H1 (cell line): ENCODE measurements around the gene KCNH4.

Source experiments
- BCL11A ChIP-seq, 2 experiments: IDR thresholded peaks; one replicate each; pipeline ENCODE4 v1.6.1; 2011; ENCODE audit warnings: low read depth in 2 of 2, low read length in 2 of 2, mild to moderate bottlenecking in 2 of 2
- CBX5 ChIP-seq: fragments of 300-800, 300-1000 bp; sonication (generic); IDR thresholded peaks from 2 replicates; pipeline ENCODE4 v1.7.1; 2016; ENCODE audit warnings: antibody characterized with exemption, low read length, low read depth
- EZH2 ChIP-seq: fragments of 200-600 bp; sonication (generic); IDR thresholded peaks from 2 replicates; pipeline ENCODE4 v1.7.1; 2012; ENCODE audit warnings: low read depth, mild to moderate bottlenecking, moderate library complexity, low read length, inconsistent platforms; ENCODE audit not compliant: severe bottlenecking
- GTF2F1 ChIP-seq: IDR thresholded peaks from 2 replicates; pipeline ENCODE4 v1.6.1; 2012; ENCODE audit warnings: low read depth, low read length, improper control_type of control experiment, borderline replicate concordance
- MAX ChIP-seq: IDR thresholded peaks from 2 replicates; pipeline ENCODE4 v1.6.1; 2012; ENCODE audit warnings: inconsistent platforms
- POLR2A ChIP-seq, 2 experiments: IDR thresholded peaks; 1 replicate in 1 of 2; 2 replicates in 1 of 2; pipeline ENCODE4 v1.6.1; 2011; ENCODE audit warnings: low read depth in 2 of 2, low read length in 2 of 2, mild to moderate bottlenecking in 2 of 2; ENCODE audit errors: control extremely low read depth in 1 of 2
- TCF12 ChIP-seq: IDR thresholded peaks from 2 replicates; pipeline ENCODE4 v1.6.1; 2011; ENCODE audit warnings: low read depth, mild to moderate bottlenecking, low read length
- USF2 ChIP-seq: IDR thresholded peaks from 2 replicates; pipeline ENCODE4 v1.6.1; 2011; ENCODE audit warnings: low read length, improper control_type of control experiment

DNA sequence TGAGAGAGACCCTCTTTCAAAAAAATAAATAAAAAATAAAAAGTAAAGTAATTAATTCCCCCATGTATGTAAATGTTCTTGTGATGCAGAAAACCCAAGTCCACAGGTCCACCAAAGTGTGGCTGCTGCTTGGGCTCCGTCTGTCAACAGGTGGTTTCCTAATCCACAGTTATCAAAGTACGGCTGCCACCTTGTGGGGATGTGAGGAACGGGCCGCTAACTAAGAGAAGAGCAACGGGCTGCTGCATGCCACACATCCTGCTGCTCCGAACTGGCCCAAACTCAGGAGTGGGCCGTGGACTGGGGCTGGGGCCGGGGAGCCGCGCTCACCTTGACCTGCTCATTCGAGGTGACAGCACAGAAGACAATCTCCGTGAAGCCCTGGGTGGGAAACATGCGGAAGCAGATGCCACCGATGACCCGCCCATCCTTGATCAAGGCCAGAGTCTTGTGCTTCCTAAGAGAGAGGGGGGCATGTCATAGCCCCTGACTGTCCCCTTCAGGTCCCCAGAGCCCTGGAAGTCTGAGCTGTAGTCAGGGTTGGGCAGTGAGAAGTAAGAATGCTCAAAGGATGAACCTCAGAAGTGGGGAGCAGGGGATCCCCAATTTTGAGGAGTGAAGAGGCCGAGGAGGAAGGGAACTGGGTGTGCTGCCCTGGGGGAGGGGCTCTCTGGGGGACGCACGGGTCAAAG is 64.1 kb downstream of the KCNH4 start:
- no peak for TF ChIP-seq USF2
- TF ChIP-seq POLR2A (IDR thresholded peaks at IDR 0.05; ENCODE audit: control extremely low read depth in 1 of 2, low read depth in 2 of 2, low read length in 2 of 2), result no peak
- TF ChIP-seq CBX5, result no peak
- TF ChIP-seq GTF2F1, result no peak
- no peak for TF ChIP-seq EZH2
- 0 out of 2 replicates have a peak, but pooled peaks have one; percentile 16 for TF ChIP-seq MAX
- no peak for TF ChIP-seq BCL11A (IDR thresholded peaks at IDR 0.05; ENCODE audit: low read depth in 2 of 2, low read length in 2 of 2)
- no peak for TF ChIP-seq TCF12
